Right cardiac atrium (tissue), 5 donors: ENCODE results near the gene TCF7. TPM values are rescaled to one million over a fixed set of nuclear protein-coding genes. Genes with fewer than 3 reads are reported as not detected.

Source experiments
- ATAC-seq, 2 donors: fragments of 200-7000 bp; cut with Tn5 transposase; one replicate each; pipeline versions ENCODE4 v1.8.0 to v1.9.1; 2020; ENCODE audit warnings: moderate library complexity in 2 of 2, mild to moderate bottlenecking in 1 of 2
- DNase-seq, 3 donors: peaks; one replicate each; pipeline ENCODE4 v3.0.0-alpha.2; 2020
- H3K27ac ChIP-seq: one replicate; pipeline ENCODE4 v1.5.1; 2013; ENCODE audit warnings: mild to moderate bottlenecking, low read length, control low read depth, moderate library complexity
- H3K27me3 ChIP-seq: one replicate; pipeline ENCODE4 v1.6.1; 2013; ENCODE audit not compliant: control insufficient read depth, insufficient read depth
- H3K4me1 ChIP-seq: one replicate; pipeline ENCODE4 v1.6.1; 2013; ENCODE audit warnings: low read length; ENCODE audit not compliant: control insufficient read depth, insufficient read depth
- H3K4me3 ChIP-seq: one replicate; pipeline ENCODE4 v1.5.1; 2013; ENCODE audit warnings: low read length, control low read depth
- H3K9me3 ChIP-seq: one replicate; pipeline ENCODE4 v1.6.1; 2013; ENCODE audit warnings: low read length; ENCODE audit not compliant: control insufficient read depth
- WGBS: extraction: QIAGEN DNeasy Blood & Tissue Kit; methylation state at CpG from one replicate; pipeline ENCODE4 v1.1.7; 2013; 5-methylcytosine and 5-hydroxymethylcytosine counted together
- intact Hi-C, 4 donors: fragments of 100-400 bp; cut with DNase I; formaldehyde crosslinking; loops; one replicate each; pipeline versions ENCODE4 v1.11.0 to v1.14.0; 2022 to 2023
- polyA plus RNA-seq: library from polyadenylated mRNA; stranded (reverse); fragments of 200-250 nt; gene quantifications from one replicate; pipeline ENCODE4 v1.2.3, GENCODE V29; 2013
- total RNA-seq, 4 donors: library from RNA; stranded (reverse); fragmentation: NEBNext Ultra II Directional; extraction: Animal tissue kit (Norgen Biotek cat#: 25700); gene quantifications; one replicate each; pipeline ENCODE4 v1.2.1, GENCODE V29; 2021
- donor health status: healthy with polysubstance abuse.
- donor health status: DM: no; HTN: yes; CAD: no.
- donor health status: DM: no; HTN: no; CAD: no.
- donor health status: DM: no; HTN: yes; CAD: no; lungs with severe emphysema.
- donor health status: DM: yes; HTN: yes; CAD: no.

The TCF7 gene
- total and polyA plus RNA-seq, 5 donors, result 1.3 to 4.4 (median 3.7) TPM

GRCh38 chr5:134142052-134142451 is 27.6 kb downstream of the TCF7 start:
- H3K4me1 ChIP-seq, result peaks cover 3% of the 10 kb centered on the region
- intact Hi-C loops, result loop anchor here (5.0 to 10.0 kb wide), 2 partner anchors 40 to 97 kb away; no protein-coding TSS in a partner anchor
- DNase-seq, result peak in 1 of 3 donors; percentile 7

GRCh38 chr5:134142806-134143205 is 28.3 kb downstream of the TCF7 start:
- Histone ChIP-seq H3K27me3 (no peaks in the 10 kb centered on the region), H3K27ac (no peak overlapping the region), H3K4me1 (peaks cover 5% of the 10 kb centered on the region), H3K9me3 (no peaks in the 10 kb centered on the region), H3K4me3 (no peak overlapping the region)
- ATAC-seq (no peak), DNase-seq (no peak)
- WGBS, result 93% methylated on average over 12 of the region's 12 CpGs
- intact Hi-C loops, result loop anchor here (5.0 to 10.0 kb wide), 2 partner anchors 41 to 98 kb away; no protein-coding TSS in a partner anchor

More at GRCh38 chr5:134142052-134142451, 27.6 kb downstream of the TCF7 start:
- no peak for ATAC-seq
- Histone ChIP-seq H3K9me3 (no peaks in the 10 kb centered on the region), H3K4me3 (no peak overlapping the region), H3K27me3 (no peaks in the 10 kb centered on the region), H3K27ac (no peak overlapping the region)
- WGBS, result 86% methylated on average over 5 of the region's 5 CpGs

GRCh38 chr5:134143431-134143830 is 28.9 kb downstream of the TCF7 start:
- ATAC-seq (no peak), DNase-seq (no peak)
- Histone ChIP-seq H3K4me3 (no peak overlapping the region), H3K27me3 (no peaks in the 10 kb centered on the region), H3K27ac (no peak overlapping the region), H3K4me1 (peaks cover 5% of the 10 kb centered on the region), H3K9me3 (no peaks in the 10 kb centered on the region)
- WGBS, result 85% methylated on average over 5 of the region's 5 CpGs
- intact Hi-C loops, result loop anchor here (5.0 to 10.0 kb wide), 2 partner anchors 41 to 99 kb away; no protein-coding TSS in a partner anchor

GRCh38 chr5:134143944-134144941 is 29.8 kb downstream of the TCF7 start:
- no peak overlapping the region for H3K4me3 ChIP-seq
- DNase-seq (peak in 1 of 3 donors; percentile 3), ATAC-seq (no peak)
- intact Hi-C loops, result loop anchor here (2.0 to 10.0 kb wide), 4 partner anchors 42 to 105 kb away; no protein-coding TSS in a partner anchor
- no peak overlapping the region for H3K27ac ChIP-seq
- no peaks in the 10 kb centered on the region for H3K27me3 ChIP-seq
- 96% methylated on average over 10 of the region's 10 CpGs for WGBS
- peaks cover 3% of the 10 kb centered on the region for H3K4me1 ChIP-seq
- no peaks in the 10 kb centered on the region for H3K9me3 ChIP-seq

- no peak overlapping the region for H3K4me3 ChIP-seq
- 52% methylated on average over 1 of the region's 1 CpG for WGBS
- intact Hi-C loops, result loop anchor here in 3 of 4 donors (2.0 to 10.0 kb wide), 3 partner anchors 100 to 106 kb away; no protein-coding TSS in a partner anchor
- no peak overlapping the region for H3K27ac ChIP-seq
- no peaks in the 10 kb centered on the region for H3K27me3 ChIP-seq
- ATAC-seq (no peak), DNase-seq (no peak)
- H3K9me3 ChIP-seq, result no peaks in the 10 kb centered on the region
- H3K4me1 ChIP-seq, result peaks cover 7% of the 10 kb centered on the region
Measured at GRCh38 chr5:134145041-134145757, 30.7 kb downstream of the TCF7 start.

GRCh38 chr5:134145779-134146581 is 31.5 kb downstream of the TCF7 start:
- intact Hi-C loops, result loop anchor here in 3 of 4 donors (2.0 to 10.0 kb wide), 3 partner anchors 101 to 107 kb away; no protein-coding TSS in a partner anchor
- H3K4me1 ChIP-seq, result peaks cover 8% of the 10 kb centered on the region
- peak; percentile 77 to 80 for ATAC-seq
- 87% methylated on average over 13 of the region's 13 CpGs for WGBS
- no peak overlapping the region for H3K27ac ChIP-seq
- H3K9me3 ChIP-seq, result no peaks in the 10 kb centered on the region
- H3K27me3 ChIP-seq, result no peaks in the 10 kb centered on the region
- DNase-seq, result peak; percentile 69 to 92 (median 86)
- H3K4me3 ChIP-seq, result no peak overlapping the region

GRCh38 chr5:134146651-134147518 is 32.4 kb downstream of the TCF7 start:
- ATAC-seq, result no peak
- intact Hi-C loops, result loop anchor here in 1 of 4 donors (10.0 kb wide), 1 partner anchor 102 kb away; no protein-coding TSS in a partner anchor
- H3K27me3 ChIP-seq, result no peaks in the 10 kb centered on the region
- no peak overlapping the region for H3K27ac ChIP-seq
- no peak for DNase-seq
- H3K4me3 ChIP-seq, result no peak overlapping the region
- 64% methylated on average over 4 of the region's 4 CpGs for WGBS
- peaks cover 10% of the 10 kb centered on the region for H3K4me1 ChIP-seq
- no peaks in the 10 kb centered on the region for H3K9me3 ChIP-seq

GRCh38 chr5:134148316-134148715 is 33.8 kb downstream of the TCF7 start:
- DNase-seq (no peak), ATAC-seq (no peak)
- H3K9me3 ChIP-seq, result no peaks in the 10 kb centered on the region
- no peaks in the 10 kb centered on the region for H3K27me3 ChIP-seq
- no peak overlapping the region for H3K27ac ChIP-seq
- intact Hi-C loops, result loop anchor here in 1 of 4 donors (10.0 kb wide), 1 partner anchor 104 kb away; no protein-coding TSS in a partner anchor
- H3K4me1 ChIP-seq, result peaks cover 10% of the 10 kb centered on the region
- H3K4me3 ChIP-seq, result no peak overlapping the region
- WGBS, result 50% methylated on average over 2 of the region's 2 CpGs

- no peak for DNase-seq
- H3K27ac ChIP-seq, result no peak overlapping the region
- peaks cover 10% of the 10 kb centered on the region for H3K4me1 ChIP-seq
- WGBS, result 90% methylated on average over 6 of the region's 6 CpGs
- no peaks in the 10 kb centered on the region for H3K27me3 ChIP-seq
- ATAC-seq, result no peak
- intact Hi-C loops, result loop anchor here in 1 of 4 donors (10.0 kb wide), 1 partner anchor 104 kb away; no protein-coding TSS in a partner anchor
- H3K4me3 ChIP-seq, result no peak overlapping the region
- no peaks in the 10 kb centered on the region for H3K9me3 ChIP-seq
Measured at GRCh38 chr5:134148986-134149539, 34.6 kb downstream of the TCF7 start.
